Activated CD4-positive, alpha-beta T cell treated with anti-CD3 and anti-CD28 coated beads, Interleukin-2, amount 50 U/mL, for 48 hours (primary cell): Measurements from ENCODE around the gene POLRMT.

Source experiments
- DNase-seq, 2 experiments: peaks; one replicate each; pipeline ENCODE4 v3.0.0-alpha.2; 2020

The POLRMT gene

DNA sequence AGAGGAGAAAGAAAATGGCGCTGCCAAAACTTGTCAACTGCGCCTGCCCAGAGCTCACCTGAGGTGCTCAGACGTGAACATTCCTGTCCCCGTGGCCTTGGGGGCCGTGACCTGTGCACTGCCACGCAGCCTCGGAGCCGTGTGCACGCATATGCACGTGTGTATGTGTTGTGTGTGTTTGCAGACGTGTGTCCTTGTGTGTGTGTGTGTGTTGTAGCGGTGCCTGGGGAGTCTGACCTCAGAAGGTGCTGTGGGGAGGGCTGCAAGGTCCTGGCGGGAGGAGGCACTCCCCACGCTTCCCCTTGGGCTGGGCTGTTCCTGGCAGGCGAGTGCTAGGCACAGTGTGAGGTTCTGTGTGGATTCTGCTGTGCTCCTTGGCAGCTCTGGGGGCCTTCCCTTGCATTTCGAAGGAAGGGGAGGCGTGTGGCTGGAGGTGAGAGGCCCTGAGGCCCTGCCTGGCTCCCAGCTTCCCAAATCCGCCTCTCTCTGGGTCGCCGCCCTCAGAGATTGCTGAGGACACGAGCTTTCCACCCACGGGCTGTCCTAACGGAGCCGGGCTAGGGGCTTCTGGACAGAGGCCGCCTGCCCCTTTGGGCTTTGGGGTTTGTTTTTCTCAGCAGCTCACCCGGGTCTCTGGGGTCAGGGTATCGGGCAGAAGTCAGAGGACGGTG, 56.4 kb downstream of the POLRMT start:
- no peak for DNase-seq

DNA sequence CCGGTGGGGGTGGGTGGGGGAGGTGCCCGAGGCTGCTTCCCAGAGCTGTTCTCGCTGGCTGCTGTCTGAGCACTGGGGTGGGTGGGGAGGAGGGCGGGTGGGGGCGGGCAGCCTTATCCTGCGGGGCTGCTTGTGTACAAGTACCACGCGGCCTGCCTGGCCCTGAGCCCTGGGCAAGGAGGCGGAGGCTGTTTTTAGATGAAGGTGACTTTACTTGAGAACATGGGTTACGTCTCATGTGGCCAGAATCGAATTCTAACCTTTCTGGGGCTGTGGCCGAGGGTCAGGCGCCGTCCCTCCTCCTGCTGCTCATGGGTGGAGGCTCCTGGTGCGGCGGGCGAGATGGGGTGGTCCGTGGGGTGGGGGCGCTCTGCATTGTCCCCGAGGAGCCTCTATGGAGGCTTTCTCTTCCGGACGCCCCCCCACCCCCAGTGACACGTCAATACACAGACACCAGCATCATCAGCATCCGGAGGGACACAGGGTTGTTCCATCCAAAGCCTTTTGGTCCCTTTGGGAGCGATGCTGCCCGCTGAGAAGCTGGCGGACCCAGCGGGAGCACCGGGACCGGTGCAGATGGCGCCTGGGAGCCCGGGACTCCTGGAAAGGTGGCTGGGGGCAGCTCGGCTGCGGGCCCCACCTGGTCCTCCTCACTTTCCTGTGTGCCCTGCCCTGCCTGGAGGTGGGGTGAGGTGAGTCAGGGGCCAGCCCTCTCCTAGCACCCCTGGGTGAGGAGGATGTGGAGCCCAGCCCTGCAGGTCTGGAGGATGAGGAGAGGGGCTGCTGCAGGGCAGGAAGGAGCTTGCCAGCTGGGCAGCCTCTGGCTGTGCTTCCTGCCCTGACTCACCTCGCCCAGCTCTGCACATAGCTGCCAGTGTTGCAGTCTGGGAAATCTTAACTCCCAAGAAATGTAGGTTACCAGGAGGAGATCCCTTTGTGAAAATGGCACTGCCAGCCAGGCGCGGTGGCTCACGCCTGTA, 57.5 kb downstream of the POLRMT start:
- no peak for DNase-seq

DNA sequence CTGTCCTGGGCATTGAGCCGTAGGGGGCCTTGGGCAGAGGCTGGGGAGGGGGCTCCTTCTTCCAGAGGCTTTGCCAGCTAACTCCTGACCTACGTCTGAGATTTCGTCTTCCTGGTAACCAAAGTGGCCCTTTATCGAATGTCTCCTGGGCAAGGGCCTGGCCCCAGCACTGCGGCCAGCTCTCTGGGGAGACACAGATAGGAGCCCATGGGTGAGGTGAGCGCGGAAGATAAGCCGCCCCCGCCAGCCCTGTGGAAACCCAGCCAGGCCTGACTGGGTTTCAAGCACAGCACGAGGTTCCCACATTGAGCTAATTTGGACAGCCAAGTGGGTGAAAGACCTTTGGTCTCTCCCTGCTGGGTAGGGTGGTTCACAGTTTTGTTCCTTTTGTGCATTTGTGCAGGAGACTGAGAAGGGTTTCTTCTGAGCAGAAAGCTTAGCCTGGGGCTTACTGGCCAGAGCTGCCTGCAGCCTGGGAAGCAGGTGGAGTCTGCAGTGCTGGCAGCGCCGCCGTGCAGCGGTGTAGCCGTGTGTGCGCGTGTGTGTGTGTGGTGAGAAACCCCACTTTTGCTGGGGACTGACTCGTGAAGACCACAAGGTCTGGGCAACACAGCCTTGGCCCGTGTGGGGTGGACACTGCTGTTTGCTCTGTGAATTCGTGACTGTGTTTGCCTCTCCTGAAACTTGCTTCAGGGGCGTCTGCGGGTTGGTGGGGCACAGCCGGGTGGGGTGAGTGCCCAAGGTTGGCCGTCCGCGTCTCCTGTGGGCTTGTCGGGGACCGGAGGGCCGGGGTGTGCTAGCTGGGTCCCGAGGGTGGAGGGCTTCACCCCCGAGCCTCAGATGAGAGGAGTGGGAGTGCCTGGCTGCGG, 58.4 kb downstream of the POLRMT start:
- no peak for DNase-seq

DNA sequence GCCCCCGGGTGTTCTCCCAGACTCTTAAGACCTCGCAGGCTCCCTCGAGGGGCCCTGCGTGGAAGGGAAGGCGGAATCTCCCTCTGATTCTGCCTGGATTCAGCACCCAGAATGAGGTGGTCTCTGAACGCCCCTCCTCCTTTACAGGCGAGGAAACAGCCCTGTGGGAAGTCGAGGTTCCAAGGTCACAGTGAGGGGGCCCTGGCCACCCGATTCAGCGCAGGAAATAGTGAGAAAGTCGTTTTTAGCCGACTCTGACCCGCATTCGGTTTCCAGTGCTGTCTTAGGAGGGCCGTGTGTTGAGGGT, 59.9 kb downstream of the POLRMT start:
- no peak for DNase-seq

DNA sequence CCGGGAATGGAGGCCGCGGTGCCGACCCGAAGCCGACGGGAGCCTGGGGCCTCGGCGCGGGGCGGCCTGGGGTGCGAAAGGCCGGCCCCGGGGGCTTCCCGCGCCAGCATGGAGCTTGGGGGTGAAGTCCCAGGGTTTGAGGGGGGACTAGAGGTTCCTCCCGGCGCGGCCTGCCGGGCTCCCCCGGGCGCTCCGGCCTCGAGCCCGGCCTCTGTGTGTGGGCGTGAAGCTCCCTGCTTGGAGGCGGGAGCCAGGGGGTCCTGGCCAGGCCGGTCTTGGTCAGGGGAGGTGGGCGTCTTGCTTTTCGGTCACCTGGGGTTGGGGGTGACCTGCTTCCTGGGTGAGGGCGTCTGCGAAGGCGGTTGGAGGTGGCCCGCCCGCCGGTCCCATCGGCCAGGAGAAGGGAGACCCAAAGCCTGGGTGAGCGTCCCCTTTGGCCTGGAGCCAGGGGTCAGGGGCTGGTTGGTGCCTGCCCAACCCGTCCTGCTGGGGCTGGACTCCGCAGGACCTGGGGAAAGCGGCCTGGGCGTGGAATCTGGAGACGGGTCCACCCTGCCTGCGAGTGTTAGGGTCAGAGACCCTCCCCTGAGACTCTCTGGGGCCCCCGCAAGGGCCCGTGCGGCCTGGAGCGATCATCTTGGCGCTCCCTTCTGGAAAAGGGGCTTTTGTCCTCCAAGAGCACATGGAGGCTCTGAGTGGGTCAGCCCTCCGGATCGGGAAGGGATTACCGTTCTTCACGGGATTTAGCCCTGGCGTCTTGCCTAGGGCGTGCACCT, 60.4 kb downstream of the POLRMT start:
- DNase-seq = peak in 1 of 2 experiments; percentile 41

DNA sequence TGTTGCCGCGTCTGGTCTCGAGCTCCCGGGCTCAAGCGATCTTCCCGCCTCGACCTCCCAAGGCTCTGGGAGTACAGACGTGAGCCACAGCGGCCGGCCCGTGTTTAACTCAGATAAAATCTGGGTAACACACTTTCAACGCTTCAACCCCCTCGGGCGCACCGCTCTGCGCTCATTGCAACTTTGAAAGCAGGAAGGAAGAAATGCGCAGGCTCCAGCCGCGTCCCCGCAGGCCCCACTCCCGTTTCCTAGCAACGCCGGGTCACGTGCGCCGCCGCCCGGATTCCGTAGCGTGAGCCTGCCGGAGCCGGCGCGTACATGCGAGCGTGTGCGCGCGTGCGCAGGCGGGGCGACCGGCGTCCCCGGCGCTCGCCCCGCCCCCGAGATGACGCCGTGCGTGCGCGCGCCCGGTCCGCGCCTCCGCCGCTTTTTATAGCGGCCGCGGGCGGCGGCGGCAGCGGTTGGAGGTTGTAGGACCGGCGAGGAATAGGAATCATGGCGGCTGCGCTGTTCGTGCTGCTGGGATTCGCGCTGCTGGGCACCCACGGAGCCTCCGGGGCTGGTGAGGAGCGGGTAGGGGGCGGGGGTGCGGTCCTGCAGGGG, 61.1 kb downstream of the POLRMT start, which contains the start of gene BSG:
Gene BSG, plus strand, starts transcription at position 457 of the 603 bp plus-strand sequence. Its CDS starts 39 bp downstream, at position 496.
- DNase-seq = peak; percentile 98 to 99

DNA sequence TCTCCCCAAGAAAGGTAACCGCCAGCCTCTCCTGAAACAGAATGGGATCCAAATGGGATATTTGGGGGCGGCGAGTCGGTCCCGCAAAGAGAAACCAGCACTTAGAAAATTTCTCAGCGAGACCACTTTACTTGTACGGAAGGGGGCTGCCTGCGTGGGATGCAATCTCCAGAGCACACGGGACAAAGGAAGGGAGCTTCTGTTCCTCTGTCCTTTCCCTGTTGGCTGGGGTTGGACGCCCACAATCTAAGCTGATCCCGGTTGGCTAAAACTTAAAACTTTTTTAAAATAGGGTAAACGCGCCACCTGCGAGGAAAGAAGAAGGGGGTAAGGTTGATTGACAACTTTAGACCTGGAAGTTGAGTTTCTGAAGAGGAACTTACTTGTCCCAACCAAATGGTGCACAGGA, 61.8 kb downstream of the POLRMT start:
- DNase-seq = peak in 1 of 2 experiments; percentile 42

DNA sequence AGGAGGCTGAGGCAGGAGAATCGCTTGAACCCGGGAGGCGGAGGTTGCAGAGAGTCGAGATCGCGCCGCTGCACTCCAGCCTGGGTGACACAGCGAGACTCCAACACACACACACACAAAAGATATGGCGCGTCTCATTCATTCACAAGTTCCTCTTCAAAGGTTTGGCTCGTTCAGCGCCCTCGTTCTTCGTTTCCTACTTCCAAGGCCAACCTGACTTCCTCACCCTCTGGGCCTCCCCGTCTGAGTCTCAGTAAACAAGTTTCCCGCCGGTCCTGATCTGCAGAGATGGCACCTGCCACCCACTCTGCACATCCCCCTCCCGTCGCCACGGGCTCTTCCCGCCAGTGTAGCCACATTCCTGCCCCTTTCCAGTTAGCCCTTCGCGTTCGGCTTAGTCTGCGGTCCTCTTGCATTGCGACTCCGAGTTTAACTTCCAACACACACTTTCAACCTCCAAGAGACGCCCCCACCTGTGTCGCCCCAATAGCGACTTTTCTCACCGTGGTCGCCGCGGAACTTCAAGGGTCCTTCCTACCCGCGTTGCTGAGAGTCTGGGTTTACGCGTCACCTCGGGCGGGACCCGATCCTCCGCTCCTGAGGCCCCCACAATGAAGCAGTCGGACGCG, 62.3 kb downstream of the POLRMT start:
- DNase-seq = peak; percentile 59 to 67

DNA sequence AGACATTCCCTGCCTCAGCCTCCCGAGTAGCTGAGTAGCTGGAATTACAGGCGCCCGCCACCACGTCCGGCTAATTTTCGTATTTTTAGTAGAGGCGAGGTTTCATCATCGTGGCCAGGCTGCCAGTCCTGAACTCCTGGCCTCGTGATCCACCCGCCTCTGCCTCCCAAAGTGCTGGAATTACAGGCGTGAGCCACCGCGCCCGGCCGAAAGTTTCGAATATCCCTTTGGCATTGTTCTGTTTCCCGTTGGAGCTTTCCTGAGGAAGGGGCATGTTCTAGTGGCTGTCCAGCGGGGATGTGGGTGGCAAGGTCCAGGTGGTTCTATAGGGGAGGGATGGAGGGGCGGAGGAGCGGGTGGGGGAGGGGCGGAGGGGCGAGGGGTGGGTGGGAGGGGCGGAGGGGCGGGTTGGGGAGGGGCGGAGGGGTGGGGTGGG, 63.1 kb downstream of the POLRMT start:
- DNase-seq = no peak

DNA sequence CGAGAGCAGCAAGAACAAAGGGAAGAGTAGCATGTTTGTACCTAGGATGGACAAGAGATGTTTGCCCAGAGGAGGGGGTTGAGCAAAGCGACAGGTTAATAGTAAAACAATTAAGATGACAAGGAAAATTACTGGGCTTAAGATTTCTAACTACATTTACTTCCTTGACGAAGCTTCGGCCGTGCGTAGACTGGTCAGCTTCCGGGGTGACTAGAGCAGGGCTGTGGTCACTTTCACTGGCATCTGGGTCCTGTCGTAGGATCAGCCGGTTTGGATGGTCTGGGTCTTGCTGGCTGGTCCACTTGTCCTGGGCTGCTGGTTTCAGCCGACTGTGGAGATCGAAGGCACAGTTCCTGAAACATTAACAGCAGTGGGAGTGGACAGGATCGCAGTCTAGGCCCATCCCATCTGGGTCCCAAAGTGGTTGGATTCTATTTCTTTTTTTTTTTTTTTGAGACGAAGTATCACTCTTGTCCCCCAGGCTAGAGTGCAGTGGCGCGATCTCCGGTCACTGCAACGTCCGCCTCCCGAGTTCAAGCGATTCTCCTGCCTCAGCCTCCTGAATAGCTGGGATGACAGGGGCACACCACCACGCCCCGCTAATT, 65.9 kb downstream of the POLRMT start:
- DNase-seq = no peak
